CD14-positive monocyte (primary cell): Measurements from ENCODE around the gene TRAF5. TPM values are rescaled to one million over a fixed set of nuclear protein-coding genes. Genes with fewer than 3 reads are reported as not detected.

ENCODE experiments used
- DNase-seq, 3 donors: peaks; one replicate each; pipeline ENCODE4 v3.0.0-alpha.2; 2011 to 2022
- H2AFZ ChIP-seq: 2 replicates; pipeline ENCODE4 v1.6.0; 2012; ENCODE audit warnings: mild to moderate bottlenecking, low read depth, low read length, inconsistent platforms; ENCODE audit not compliant: insufficient read depth, poor library complexity, severe bottlenecking
- H3K27ac ChIP-seq, 2 donors: 1 replicate in 1 of 2; 2 replicates in 1 of 2; pipeline ENCODE4 v1.5.1; 2012 to 2013; ENCODE audit warnings: low read length in 2 of 2, control low read depth in 1 of 2, inconsistent platforms in 1 of 2, low read depth in 1 of 2, mild to moderate bottlenecking in 1 of 2
- H3K27me3 ChIP-seq, 2 donors: one replicate each; pipeline versions ENCODE4 v1.6.0 to v1.6.1; 2011 to 2013; ENCODE audit warnings: low read length in 2 of 2; ENCODE audit not compliant: control insufficient read depth in 2 of 2, insufficient read depth in 2 of 2
- H3K36me3 ChIP-seq, 2 donors: replicated peaks in 1 of 2; 1 replicate in 1 of 2; 2 replicates in 1 of 2; pipeline versions ENCODE4 v1.5.1 to v1.6.1; 2012 to 2013; ENCODE audit warnings: low read length in 2 of 2, control low read depth in 1 of 2, inconsistent platforms in 1 of 2, mild to moderate bottlenecking in 1 of 2; ENCODE audit not compliant: insufficient read depth in 2 of 2, control insufficient read depth in 1 of 2
- H3K4me1 ChIP-seq, 2 donors: 1 replicate in 1 of 2; 2 replicates in 1 of 2; pipeline versions ENCODE4 v1.5.1 to v1.6.1; 2012 to 2013; ENCODE audit warnings: low read length in 2 of 2, control low read depth in 1 of 2, inconsistent platforms in 1 of 2, mild to moderate bottlenecking in 1 of 2, moderate library complexity in 1 of 2; ENCODE audit not compliant: insufficient read depth in 2 of 2, control insufficient read depth in 1 of 2
- H3K4me2 ChIP-seq: replicated peaks from 2 replicates; pipeline ENCODE3; 2012; ENCODE audit warnings: low read length, moderate library complexity, mild to moderate bottlenecking; ENCODE audit not compliant: poor library complexity, severe bottlenecking; ENCODE audit errors: extremely low read depth
- H3K4me3 ChIP-seq, 3 experiments: fragments of 200-600 bp in 1 of 3; sonication (generic) in 1 of 3; replicated peaks in 1 of 3; 1 replicate in 2 of 3; 2 replicates in 1 of 3; pipeline ENCODE4 v1.5.1; 2011 to 2013; ENCODE audit warnings: low read length in 3 of 3, mild to moderate bottlenecking in 3 of 3, control low read depth in 2 of 3, low read depth in 2 of 3, inconsistent platforms in 1 of 3, moderate library complexity in 1 of 3
- H3K79me2 ChIP-seq: 2 replicates; pipeline ENCODE4 v1.6.0; 2012; ENCODE audit warnings: mild to moderate bottlenecking, control low read depth, inconsistent platforms, low read length, moderate library complexity; ENCODE audit not compliant: insufficient read depth
- H3K9ac ChIP-seq: 2 replicates; pipeline ENCODE4 v1.6.0; 2017; ENCODE audit warnings: low read length, mild to moderate bottlenecking; ENCODE audit not compliant: insufficient read depth, poor library complexity, severe bottlenecking
- H3K9me3 ChIP-seq, 2 donors: replicated peaks in 1 of 2; 1 replicate in 1 of 2; 2 replicates in 1 of 2; pipeline versions ENCODE4 v1.5.1 to v1.6.1; 2012 to 2013; ENCODE audit warnings: low read length in 2 of 2, control low read depth in 1 of 2; ENCODE audit not compliant: control insufficient read depth in 1 of 2, insufficient read depth in 1 of 2
- H4K20me1 ChIP-seq: 2 replicates; pipeline ENCODE4 v1.6.0; 2012; ENCODE audit warnings: mild to moderate bottlenecking, low read length, control low read depth, moderate library complexity; ENCODE audit not compliant: insufficient read depth
- H3K27ac Mint-ChIP-seq, 7 donors: one replicate each; pipeline ENCODE4 v1.8.0; 2020; ENCODE audit warnings: mild to moderate bottlenecking in 7 of 7, mixed read lengths in 7 of 7, moderate library complexity in 6 of 7, inconsistent platforms in 2 of 7
- H3K27me3 Mint-ChIP-seq, 3 donors: one replicate each; pipeline ENCODE4 v1.8.0; 2021 to 2022; ENCODE audit warnings: low read depth in 3 of 3, mild to moderate bottlenecking in 3 of 3, mixed read lengths in 3 of 3, moderate library complexity in 3 of 3, inconsistent platforms in 1 of 3
- H3K36me3 Mint-ChIP-seq, 2 donors: one replicate each; pipeline ENCODE4 v1.8.0; 2020; ENCODE audit warnings: mixed read lengths in 2 of 2, inconsistent platforms in 1 of 2, mild to moderate bottlenecking in 1 of 2
- H3K4me1 Mint-ChIP-seq: one replicate; pipeline ENCODE4 v1.8.0; 2020; ENCODE audit warnings: mild to moderate bottlenecking, mixed read lengths
- H3K4me3 Mint-ChIP-seq, 2 donors: one replicate each; pipeline ENCODE4 v1.8.0; 2020; ENCODE audit warnings: mild to moderate bottlenecking in 2 of 2, mixed read lengths in 2 of 2, moderate library complexity in 1 of 2
- H3K9me3 Mint-ChIP-seq, 7 donors: one replicate each; pipeline ENCODE4 v1.8.0; 2020 to 2022; ENCODE audit warnings: mixed read lengths in 7 of 7, mild to moderate bottlenecking in 6 of 7, moderate library complexity in 6 of 7, inconsistent platforms in 2 of 7
- CTCF ChIP-seq: fragments of 200-600 bp; IDR thresholded peaks from one replicate; pipeline ENCODE4 v1.8.0; 2022; ENCODE audit warnings: antibody characterized with exemption, mild to moderate bottlenecking
- WGBS: methylation state at CpG from one replicate; pipeline ENCODE4 v1.1.5; 2013; ENCODE audit warnings: missing lambda C conversion rate; ENCODE audit not compliant: insufficient coverage; 5-methylcytosine and 5-hydroxymethylcytosine counted together
- intact Hi-C, 2 donors: fragments of 100-400 bp; cut with micrococcal nuclease; formaldehyde crosslinking; loops; one replicate each; pipeline versions ENCODE4 v1.15.0 to v1.15.1; 2023
- polyA plus RNA-seq, 3 donors: library from polyadenylated mRNA; depleted of rRNA in 1 of 3; unstranded in 2 of 3; stranded (reverse) in 1 of 3; fragments of 300-500 nt in 2 of 3; fragments of >200 nt in 1 of 3; fragmentation: Illumina TruSeq in 2 of 3; gene quantifications; 1 replicate in 2 of 3; 2 replicates in 1 of 3; pipeline ENCODE4 v1.2.3, GENCODE V29; 2012 to 2021

TRAF5 gene
- polyA plus RNA-seq, 3 donors, result 1.0 to 3.8 (median 1.6) TPM

- Mint-ChIP-seq H3K4me1 (no peaks in the 10 kb centered on the region), H3K9me3 (peaks cover 0 to 2% (median 0%) of the 10 kb centered on the region in 7 donors), H3K36me3 (no peaks in the 10 kb centered on the region), H3K27ac (no peak overlapping the region), H3K4me3 (no peak overlapping the region), H3K27me3 (peaks cover 0 to 4% (median 0%) of the 10 kb centered on the region in 3 donors)
- Histone ChIP-seq H3K9me3 (no peaks in the 10 kb centered on the region), H4K20me1 (no peaks in the 10 kb centered on the region), H3K36me3 (no peaks in the 10 kb centered on the region), H3K4me1 (no peaks in the 10 kb centered on the region), H3K9ac (no peak overlapping the region), H2AFZ (no peak overlapping the region), H3K4me3 (no peak overlapping the region), H3K79me2 (no peaks in the 10 kb centered on the region), H3K4me2 (no peak overlapping the region), H3K27me3 (no peaks in the 10 kb centered on the region), H3K27ac (no peak overlapping the region)
- intact Hi-C loops, result no loop called here
- TF ChIP-seq CTCF, result no peak
- no CpG with 5 or more reads among the region's 1 CpG for WGBS
- no peak for DNase-seq
Observed at GRCh38 chr1:211424018-211424417, 97.4 kb downstream of the TRAF5 start.

Other genes starting within 250 kb of the TRAF5 start
- gene KCNH1, start 192.7 kb upstream of the TRAF5 start, polyA plus RNA-seq, result not detected
- 10 to 100 TPM; 14.5 to 46.5 (median 21.6) TPM for gene RCOR3, start 67.5 kb upstream of the TRAF5 start, polyA plus RNA-seq
- not detected for gene RD3, start 165.3 kb downstream of the TRAF5 start, polyA plus RNA-seq